Karpas-422 (cell line): ENCODE results near the gene HOOK2. TPM values are rescaled to one million over a fixed set of nuclear protein-coding genes. Genes with fewer than 3 reads are reported as not detected.
"Not testable (repeated sequence)": the region's sequence is repeated elsewhere in the genome, so short reads cannot be mapped to it uniquely, and the experiment has no call there.

Experiments used
- DNase-seq: peaks from one replicate; pipeline ENCODE4 v3.0.0-alpha.2; 2015
- H2AFZ ChIP-seq: fragments of 200-600 bp; sonication (generic); 2 replicates; pipeline ENCODE4 v1.6.1; 2014; ENCODE audit warnings: antibody characterized with exemption, low read length, mixed read lengths
- H3K27ac ChIP-seq: fragments of 200-600 bp; sonication (generic); 2 replicates; pipeline ENCODE4 v1.5.1; 2014; ENCODE audit warnings: mild to moderate bottlenecking, low read length, moderate library complexity
- H3K27me3 ChIP-seq: fragments of 200-600 bp; sonication (generic); 2 replicates; pipeline ENCODE4 v1.6.1; 2014; ENCODE audit warnings: low read length, mixed read lengths
- H3K36me3 ChIP-seq: fragments of 200-600 bp; sonication (generic); 2 replicates; pipeline ENCODE4 v1.6.1; 2014; ENCODE audit warnings: low read length, mixed read lengths; ENCODE audit not compliant: insufficient read depth
- H3K4me1 ChIP-seq: fragments of 200-600 bp; sonication (generic); 2 replicates; pipeline ENCODE4 v1.6.1; 2014; ENCODE audit warnings: mild to moderate bottlenecking, low read length, mixed read lengths
- H3K4me2 ChIP-seq: fragments of 200-600 bp; sonication (generic); 2 replicates; pipeline ENCODE4 v1.6.1; 2014; ENCODE audit warnings: low read length, low read depth, mild to moderate bottlenecking; ENCODE audit not compliant: poor library complexity, severe bottlenecking
- H3K4me3 ChIP-seq: fragments of 200-600 bp; sonication (generic); 2 replicates; pipeline ENCODE4 v1.5.1; 2014; ENCODE audit warnings: mild to moderate bottlenecking, antibody characterized with exemption, low read length, mixed read lengths
- H3K79me2 ChIP-seq: fragments of 200-600 bp; sonication (generic); 2 replicates; pipeline ENCODE4 v1.6.1; 2014; ENCODE audit warnings: mild to moderate bottlenecking, low read length, mixed read lengths
- H3K9ac ChIP-seq: fragments of 200-600 bp; sonication (generic); 2 replicates; pipeline ENCODE4 v1.6.0; 2014; ENCODE audit warnings: low read length
- H3K9me2 ChIP-seq: fragments of 200-600 bp; sonication (generic), shearing (Covaris generic); replicated peaks from 2 replicates; pipeline ENCODE4 v1.6.0; 2014; ENCODE audit warnings: mild to moderate bottlenecking, low read length, moderate library complexity; ENCODE audit not compliant: insufficient read depth
- H3K9me3 ChIP-seq: fragments of 300-700, 200-600 bp; sonication (generic); 2 replicates; pipeline ENCODE4 v1.6.1; 2014; ENCODE audit warnings: low read length, mixed read lengths
- H4K20me1 ChIP-seq: fragments of 200-600 bp; sonication (generic); 2 replicates; pipeline ENCODE4 v1.6.1; 2014; ENCODE audit warnings: mild to moderate bottlenecking, antibody characterized with exemption, low read length, low read depth; ENCODE audit not compliant: insufficient read depth
- small RNA-seq: library from RNA; depleted of rRNA; stranded (forward); fragments of <200 nt; gene quantifications from one replicate; pipeline ENCODE3, GENCODE V24; 2014
- total RNA-seq: library from RNA; depleted of rRNA; stranded (reverse); fragments of >200 nt; shearing (Covaris generic); gene quantifications from 2 replicates; pipeline ENCODE4 v1.2.3, GENCODE V29; 2014; ENCODE audit warnings: low replicate concordance; rRNA removed

HOOK2 gene
- total RNA-seq, 1 experiment from 2014 or later, result 7.6 TPM

- H2AFZ ChIP-seq, result no peak overlapping the region
- H3K4me1 ChIP-seq, result peaks cover 29% of the 10 kb centered on the region
- peak overlapping the region; percentile 98 for H3K4me3 ChIP-seq
Observed at GRCh38 chr19:12720851-12721655, 54.3 kb downstream of the HOOK2 start.

GRCh38 chr19:12720296-12720695 lies 55.1 kb downstream of the HOOK2 start:
- Histone ChIP-seq H3K36me3 (peaks cover 26% of the 10 kb centered on the region), H3K27ac (no peak overlapping the region), H3K4me3 (peak overlapping the region; percentile 98), H3K9ac (peak overlapping the region; percentile 98), H3K4me1 (peaks cover 25% of the 10 kb centered on the region), H4K20me1 (peaks cover 25% of the 10 kb centered on the region; the same call in 1 of the 2 replicates), H3K79me2 (peaks cover 65% of the 10 kb centered on the region), H2AFZ (no peak overlapping the region), H3K9me2 (no peaks in the 10 kb centered on the region), H3K9me3 (no peaks in the 10 kb centered on the region), H3K27me3 (no peaks in the 10 kb centered on the region), H3K4me2 (peak overlapping the region; percentile 87)
- no peak for DNase-seq

More at GRCh38 chr19:12720851-12721655, 54.3 kb downstream of the HOOK2 start:
- peak overlapping the region; percentile 87 for H3K4me2 ChIP-seq
- DNase-seq, result peak; percentile 55
- peaks cover 25% of the 10 kb centered on the region; the same call in 1 of the 2 replicates for H4K20me1 ChIP-seq
- peaks cover 65% of the 10 kb centered on the region for H3K79me2 ChIP-seq
- no peaks in the 10 kb centered on the region for H3K9me2 ChIP-seq
- peak overlapping the region; percentile 82 for H3K27ac ChIP-seq
- H3K9me3 ChIP-seq, result no peaks in the 10 kb centered on the region
- H3K36me3 ChIP-seq, result peaks cover 21% of the 10 kb centered on the region
- peak overlapping the region; percentile 98 for H3K9ac ChIP-seq
- no peaks in the 10 kb centered on the region for H3K27me3 ChIP-seq

GRCh38 chr19:12715929-12716328 lies 59.4 kb downstream of the HOOK2 start:
- no peaks in the 10 kb centered on the region for H3K27me3 ChIP-seq
- H3K4me3 ChIP-seq, result no peak overlapping the region
- peaks cover 42% of the 10 kb centered on the region for H3K36me3 ChIP-seq
- no peak overlapping the region for H3K27ac ChIP-seq
- H3K9ac ChIP-seq, result no peak overlapping the region
- H4K20me1 ChIP-seq, result peaks cover 27% of the 10 kb centered on the region; the same call in 1 of the 2 replicates
- no peak for DNase-seq
- H3K9me3 ChIP-seq, result no peaks in the 10 kb centered on the region
- H3K4me2 ChIP-seq, result no peak overlapping the region
- peaks cover 46% of the 10 kb centered on the region for H3K79me2 ChIP-seq
- H2AFZ ChIP-seq, result no peak overlapping the region
- no peaks in the 10 kb centered on the region for H3K9me2 ChIP-seq
- peaks cover 7% of the 10 kb centered on the region for H3K4me1 ChIP-seq

GRCh38 chr19:12715102-12715501 lies 60.2 kb downstream of the HOOK2 start:
- H3K79me2 ChIP-seq, result peaks cover 37% of the 10 kb centered on the region
- H3K4me1 ChIP-seq, result no peaks in the 10 kb centered on the region
- peaks cover 39% of the 10 kb centered on the region for H3K36me3 ChIP-seq
- no peak overlapping the region for H3K27ac ChIP-seq
- no peak overlapping the region for H3K4me2 ChIP-seq
- no peak overlapping the region for H3K4me3 ChIP-seq
- peaks cover 20% of the 10 kb centered on the region; the same call in 1 of the 2 replicates for H4K20me1 ChIP-seq
- DNase-seq, result no peak
- H3K9me2 ChIP-seq, result no peaks in the 10 kb centered on the region
- no peaks in the 10 kb centered on the region for H3K27me3 ChIP-seq
- H3K9me3 ChIP-seq, result no peaks in the 10 kb centered on the region
- H2AFZ ChIP-seq, result no peak overlapping the region
- no peak overlapping the region for H3K9ac ChIP-seq

GRCh38 chr19:12713304-12713703 lies 62.0 kb downstream of the HOOK2 start:
- not testable (repeated sequence) for DNase-seq, H2AFZ ChIP-seq, H3K4me1 ChIP-seq, H3K4me2 ChIP-seq, H3K9me2 ChIP-seq, H3K4me3 ChIP-seq, H3K27me3 ChIP-seq, H3K9me3 ChIP-seq, H3K27ac ChIP-seq, H3K9ac ChIP-seq
- Histone ChIP-seq H3K36me3 (peaks cover 42% of the 10 kb centered on the region), H3K79me2 (peaks cover 19% of the 10 kb centered on the region), H4K20me1 (peaks cover 11% of the 10 kb centered on the region; the same call in 1 of the 2 replicates)

Small RNA genes lying within 50 kb of the gene (small RNA-seq; reads per million reads assigned to genes)
- not detected for gene MIR5684

Other genes with a start within 250 kb of the HOOK2 start
- 7.3 and 9.4 TPM in 2 replicates for gene ZNF564, start 224.1 kb downstream of the HOOK2 start, total RNA-seq
- gene ZNF490, start 164.7 kb downstream of the HOOK2 start, total RNA-seq, result 13.2 and 14.2 TPM in 2 replicates
- 14.4 and 21.4 TPM in 2 replicates for gene ZNF791, start 164.6 kb downstream of the HOOK2 start, total RNA-seq
- 77.2 and 94.3 TPM in 2 replicates for gene MAN2B1, start 108.8 kb downstream of the HOOK2 start, total RNA-seq
- 13.3 and 16.5 TPM in 2 replicates for gene WDR83, start 108.7 kb downstream of the HOOK2 start, total RNA-seq
- gene DHPS, start 93.7 kb downstream of the HOOK2 start, total RNA-seq, result 62.2 and 90.8 TPM in 2 replicates
- not detected in 2 replicates for gene GNG14, start 87.6 kb downstream of the HOOK2 start, total RNA-seq
- gene FBXW9, start 78.9 kb downstream of the HOOK2 start, total RNA-seq, result 2.1 and 12.8 TPM in 2 replicates
- gene TNPO2, start 51.6 kb downstream of the HOOK2 start, total RNA-seq, result 26.1 and 40.7 TPM in 2 replicates
- 147 and 332 TPM in 2 replicates for gene TRIR, start 40.9 kb downstream of the HOOK2 start, total RNA-seq
- gene GET3, start 38.1 kb downstream of the HOOK2 start, total RNA-seq, result 42.3 and 78.0 TPM in 2 replicates
- not detected in 2 replicates for gene BEST2, start 23.8 kb downstream of the HOOK2 start, total RNA-seq
- gene JUNB, start 15.9 kb upstream of the HOOK2 start, total RNA-seq, result 60.0 and 156 TPM in 2 replicates
- 372 and 566 TPM in 2 replicates for gene PRDX2, start 26.2 kb upstream of the HOOK2 start, total RNA-seq
- gene THSD8, start 26.5 kb upstream of the HOOK2 start, total RNA-seq, result 9.0 TPM in 1 of 2 replicates, not detected in the other
- gene RNASEH2A, start 31.0 kb upstream of the HOOK2 start, total RNA-seq, result 37.8 and 48.4 TPM in 2 replicates
- gene RTBDN, start 59.0 kb upstream of the HOOK2 start, total RNA-seq, result not detected in 2 replicates
- 0.48 and 3.3 TPM in 2 replicates for gene MAST1, start 63.0 kb upstream of the HOOK2 start, total RNA-seq
- 47.1 and 61.3 TPM in 2 replicates for gene DNASE2, start 105.9 kb upstream of the HOOK2 start, total RNA-seq
- not detected in 2 replicates for gene KLF1, start 111.6 kb upstream of the HOOK2 start, total RNA-seq
- 24.9 and 32.8 TPM in 2 replicates for gene GCDH, start 115.6 kb upstream of the HOOK2 start, total RNA-seq
- gene SYCE2, start 143.7 kb upstream of the HOOK2 start, total RNA-seq, result 0.22 and 2.5 TPM in 2 replicates
- 59.7 and 92.6 TPM in 2 replicates for gene FARSA, start 158.2 kb upstream of the HOOK2 start, total RNA-seq
- 547 and 681 TPM in 2 replicates for gene CALR, start 163.1 kb upstream of the HOOK2 start, total RNA-seq
- 130 and 144 TPM in 2 replicates for gene RAD23A, start 170.3 kb upstream of the HOOK2 start, total RNA-seq
- 23.2 and 66.6 TPM in 2 replicates for gene GADD45GIP1, start 181.7 kb upstream of the HOOK2 start, total RNA-seq
- gene DAND5, start 194.0 kb upstream of the HOOK2 start, total RNA-seq, result 0.52 TPM in 1 of 2 replicates, not detected in the other
- 0.04 and 0.18 TPM in 2 replicates for gene NFIX, start 219.9 kb upstream of the HOOK2 start, total RNA-seq